IMR-90 (cell line): Measurements from ENCODE around the gene ZAR1. TPM values are rescaled to one million over a fixed set of nuclear protein-coding genes. Genes with fewer than 3 reads are reported as not detected.

Experiments used
- ATAC-seq: fragments of 200-7000 bp; cut with Tn5 transposase; 2 replicates; pipeline ENCODE4 v1.9.1; 2020; ENCODE audit warnings: low read depth, mild to moderate bottlenecking, moderate library complexity
- BruUV-seq: library from RNA; stranded (reverse); fragments of 400-500 nt; replicated peaks from 2 replicates; lab custom pipeline; 2021; lab: Mats Ljungman, UMichigan
- CTCF ChIA-PET: fragments of 300-600 bp; formaldehyde crosslinking; extraction: SDS; loops from one replicate; lab custom pipeline; 2021; ENCODE audit warnings: antibody characterized with exemption; lab: Yijun Ruan, JAX
- POLR2A ChIA-PET: fragments of 300-600 bp; sonication (Branson Sonifier 250); formaldehyde crosslinking; loops from one replicate; lab custom pipeline; 2022; ENCODE audit warnings: antibody characterized with exemption; ENCODE audit not compliant: unreplicated experiment; lab: Charles Lee
- DNase-seq: peaks from one replicate; pipeline ENCODE4 v3.0.0; 2013
- H2AFZ ChIP-seq: replicated peaks from 2 replicates; pipeline ENCODE3; 2013; ENCODE audit warnings: low read length, mild to moderate bottlenecking; ENCODE audit not compliant: poor library complexity
- H2AK5ac ChIP-seq: 2 replicates; pipeline ENCODE4 v1.6.1; 2013; ENCODE audit warnings: low read depth, low read length, inconsistent platforms
- H2AK9ac ChIP-seq: replicated peaks from 2 replicates; pipeline ENCODE3; 2013; ENCODE audit warnings: mild to moderate bottlenecking, low read depth, low read length, moderate library complexity; ENCODE audit not compliant: poor library complexity
- H2BK120ac ChIP-seq: 2 replicates; pipeline ENCODE4 v1.6.1; 2013; ENCODE audit warnings: low read depth, low read length, inconsistent platforms
- H2BK15ac ChIP-seq: 3 replicates; pipeline ENCODE4 v1.6.1; 2013; ENCODE audit warnings: low read depth, low read length, inconsistent platforms
- H2BK20ac ChIP-seq: 2 replicates; pipeline ENCODE4 v1.6.1; 2013; ENCODE audit warnings: low read depth, mild to moderate bottlenecking, inconsistent platforms, low read length, moderate library complexity
- H2BK5ac ChIP-seq: 2 replicates; pipeline ENCODE4 v1.6.1; 2013; ENCODE audit warnings: mild to moderate bottlenecking, low read depth, low read length, inconsistent platforms; ENCODE audit not compliant: poor library complexity, severe bottlenecking
- H3K14ac ChIP-seq: replicated peaks from 2 replicates; pipeline ENCODE4 v1.6.1; 2013; ENCODE audit warnings: low read depth, low read length, inconsistent platforms
- H3K18ac ChIP-seq: 2 replicates; pipeline ENCODE4 v1.6.1; 2013; ENCODE audit warnings: low read depth, low read length, control low read depth
- H3K23ac ChIP-seq: 2 replicates; pipeline ENCODE4 v1.6.1; 2013; ENCODE audit warnings: low read depth, low read length, inconsistent platforms
- H3K27ac ChIP-seq: 2 replicates; pipeline ENCODE4 v1.5.1; 2013; ENCODE audit warnings: mild to moderate bottlenecking, control low read depth, low read length; ENCODE audit not compliant: insufficient read depth
- H3K27me3 ChIP-seq: 2 replicates; pipeline ENCODE4 v1.6.1; 2013; ENCODE audit warnings: low read length; ENCODE audit not compliant: control insufficient read depth, insufficient read depth
- H3K36me3 ChIP-seq: 2 replicates; pipeline ENCODE4 v1.6.1; 2013; ENCODE audit warnings: low read length, mixed read lengths; ENCODE audit not compliant: control insufficient read depth, insufficient read depth
- H3K4ac ChIP-seq: 2 replicates; pipeline ENCODE4 v1.6.1; 2013; ENCODE audit warnings: low read depth, low read length, inconsistent platforms
- H3K4me1 ChIP-seq: 2 replicates; pipeline ENCODE4 v1.6.1; 2013; ENCODE audit warnings: low read length, mixed read lengths; ENCODE audit not compliant: control insufficient read depth, insufficient read depth
- H3K4me2 ChIP-seq: 2 replicates; pipeline ENCODE4 v1.6.1; 2013; ENCODE audit warnings: low read depth, mild to moderate bottlenecking, control low read depth, low read length, moderate library complexity
- H3K4me3 ChIP-seq: 2 replicates; pipeline ENCODE4 v1.5.1; 2013; ENCODE audit warnings: low read depth, mild to moderate bottlenecking, control low read depth, low read length, moderate library complexity; ENCODE audit not compliant: insufficient read depth
- H3K56ac ChIP-seq: 2 replicates; pipeline ENCODE4 v1.6.1; 2013; ENCODE audit warnings: low read length, inconsistent platforms; ENCODE audit not compliant: insufficient read depth; ENCODE audit errors: extremely low read depth
- H3K79me1 ChIP-seq, 2 experiments: 2 replicates each; pipeline ENCODE4 v1.6.1; 2013; ENCODE audit warnings: low read length in 2 of 2, inconsistent platforms in 1 of 2, low read depth in 1 of 2
- H3K9ac ChIP-seq: 2 replicates; pipeline ENCODE4 v1.6.1; 2013; ENCODE audit warnings: low read depth, low read length, control low read depth
- H3K9me1 ChIP-seq: 2 replicates; pipeline ENCODE4 v1.6.1; 2013; ENCODE audit warnings: low read length, inconsistent platforms; ENCODE audit not compliant: insufficient read depth
- H3K9me3 ChIP-seq: 2 replicates; pipeline ENCODE4 v1.6.1; 2013; ENCODE audit warnings: low read length; ENCODE audit not compliant: control insufficient read depth, insufficient read depth
- H4K20me1 ChIP-seq: 2 replicates; pipeline ENCODE4 v1.6.1; 2013; ENCODE audit warnings: low read length, inconsistent platforms; ENCODE audit not compliant: insufficient read depth
- H4K5ac ChIP-seq: 2 replicates; pipeline ENCODE4 v1.6.1; 2013; ENCODE audit warnings: mild to moderate bottlenecking, low read depth, low read length, control low read depth
- H4K8ac ChIP-seq, 2 experiments: 2 replicates each; pipeline ENCODE4 v1.6.1; 2013; ENCODE audit warnings: low read depth in 2 of 2, low read length in 2 of 2, control low read depth in 1 of 2, inconsistent platforms in 1 of 2
- H4K91ac ChIP-seq: 2 replicates; pipeline ENCODE4 v1.6.1; 2013; ENCODE audit warnings: low read depth, low read length, inconsistent platforms; ENCODE audit not compliant: insufficient read depth
- BHLHE40 ChIP-seq: fragments of 150-350 bp; IDR thresholded peaks from 2 replicates; pipeline ENCODE4 v1.6.1; 2016; ENCODE audit warnings: mild to moderate bottlenecking, low read depth, low read length
- CEBPB ChIP-seq: IDR thresholded peaks from 2 replicates; pipeline ENCODE4 v1.6.1; 2012; ENCODE audit warnings: low read depth, low read length, improper control_type of control experiment
- CTCF ChIP-seq: conservative IDR thresholded peaks from 2 replicates; pipeline ENCODE4 v1.5.1; 2012; ENCODE audit warnings: mild to moderate bottlenecking, low read depth, low read length, improper control_type of control experiment
- ELK1 ChIP-seq: fragments of 150-350 bp; IDR thresholded peaks from 2 replicates; pipeline ENCODE4 v1.6.1; 2016; ENCODE audit warnings: low read depth, mild to moderate bottlenecking, low read length, moderate library complexity, borderline replicate concordance
- MAFK ChIP-seq: IDR thresholded peaks from 2 replicates; pipeline ENCODE4 v1.6.1; 2012; ENCODE audit warnings: low read depth, low read length, improper control_type of control experiment
- RFX5 ChIP-seq: IDR thresholded peaks from 2 replicates; pipeline ENCODE4 v1.8.0; 2012; ENCODE audit warnings: low read depth, mild to moderate bottlenecking, low read length, moderate library complexity
- USF2 ChIP-seq: fragments of 150-350 bp; IDR thresholded peaks from 2 replicates; pipeline ENCODE4 v1.6.1; 2017; ENCODE audit warnings: mild to moderate bottlenecking, antibody characterized with exemption, low read length, low read depth
- WGBS, 2 experiments: methylation state at CpG; one replicate each; pipeline versions ENCODE4 v1.1.5 to v1.1.7; 2013; ENCODE audit warnings: missing lambda C conversion rate in 2 of 2; ENCODE audit not compliant: insufficient read length in 1 of 2; ENCODE audit errors: extremely low coverage in 2 of 2; 5-methylcytosine and 5-hydroxymethylcytosine counted together
- dilution Hi-C: fragments of 300-500 bp; cut with HindIII; formaldehyde crosslinking; loops from one replicate; pipeline ENCODE4 v1.14.3; 2018; ENCODE audit warnings: low sequenced_read_pairs; ENCODE audit not compliant: unreplicated experiment
- in situ Hi-C: fragments of 300-500 bp; cut with MboI; formaldehyde crosslinking; loops from 3 replicates; pipeline ENCODE4 v1.14.3; 2019; ENCODE audit warnings: low sequenced_read_pairs, inconsistent platforms, mixed read lengths
- intact Hi-C: fragments of 100-400 bp; cut with micrococcal nuclease; formaldehyde crosslinking; loops from 2 replicates; pipeline ENCODE4 v1.10.0; 2022
- polyA plus RNA-seq, 3 experiments: library from polyadenylated mRNA; depleted of rRNA; stranded (reverse); fragments of >200 nt; gene quantifications; 2 replicates each; pipeline ENCODE4 v1.2.3, GENCODE V29; 2012; ENCODE audit warnings: low replicate concordance in 1 of 3
- total RNA-seq: library from RNA; depleted of rRNA; stranded (reverse); fragments of >200 nt; gene quantifications from 2 replicates; pipeline ENCODE4 v1.2.3, GENCODE V29; 2012

The ZAR1 gene
- total and polyA plus RNA-seq, 2 of the 4 experiments (the other 2 are of a cell fraction), result not detected

- Histone ChIP-seq H2AFZ (no peak overlapping the region), H3K9me1 (no peaks in the 10 kb centered on the region), H3K36me3 (no peaks in the 10 kb centered on the region), H2AK5ac (no peak overlapping the region), H3K79me1 (no peaks in the 10 kb centered on the region), H2BK20ac (no peak overlapping the region), H3K4me2 (no peak overlapping the region), H3K4ac (no peak overlapping the region), H3K9ac (no peak overlapping the region), H4K20me1 (no peaks in the 10 kb centered on the region), H2BK5ac (no peak overlapping the region), H3K14ac (no peak overlapping the region), H4K5ac (no peak overlapping the region), H2BK120ac (no peak overlapping the region), H3K23ac (no peak overlapping the region), H4K91ac (no peak overlapping the region), H3K4me1 (peaks cover 5% of the 10 kb centered on the region), H3K27ac (no peak overlapping the region), H4K8ac (no peak overlapping the region), H3K18ac (no peak overlapping the region), H3K56ac (no peak overlapping the region), H3K4me3 (no peak overlapping the region), H3K27me3 (peaks cover 50% of the 10 kb centered on the region), H3K9me3 (peaks cover 20% of the 10 kb centered on the region), H2AK9ac (no peak overlapping the region), H2BK15ac (no peak overlapping the region)
- BruUV-seq, result no TSS peak
- ATAC-seq (no peak), DNase-seq (no peak)
- in situ Hi-C loops, result loop anchor here (25.0 kb wide), 1 partner anchor 94 kb away; no protein-coding TSS in a partner anchor
- ChIA-PET CTCF (no interaction called here), POLR2A (no interaction called here)
- dilution Hi-C loops, result no loop called here
- TF ChIP-seq ELK1 (no peak), BHLHE40 (no peak), RFX5 (no peak), CTCF (no peak), MAFK (no peak), CEBPB (no peak), USF2 (no peak)
- intact Hi-C loops, result no loop called here
- no CpG with 5 or more reads among the region's 1 CpG for WGBS, 2 experiments
These were observed 8.5 kb upstream of the ZAR1 start for GRCh38 chr4:48481581-48481980.
